Ascending aorta (tissue), 2 donors: ENCODE data around the gene LRRC53. TPM values are rescaled to one million over a fixed set of nuclear protein-coding genes. Genes with fewer than 3 reads are reported as not detected.

Source experiments
- DNase-seq, 2 donors: peaks; one replicate each; pipeline ENCODE4 v3.0.0-alpha.2; 2019; ENCODE audit warnings: low spot score in 2 of 2
- H3K27ac ChIP-seq, 2 donors: fragments of 200-600 bp; sonication (generic); one replicate each; pipeline ENCODE4 v1.5.1; 2016 to 2017; ENCODE audit warnings: mild to moderate bottlenecking in 1 of 2
- H3K27me3 ChIP-seq: fragments of 200-600 bp; sonication (generic); one replicate; pipeline ENCODE4 v1.5.1; 2017
- H3K36me3 ChIP-seq, 2 donors: fragments of 200-600 bp; sonication (generic); one replicate each; pipeline ENCODE4 v1.5.1; 2016
- H3K4me1 ChIP-seq, 2 donors: fragments of 200-600 bp; sonication (generic); one replicate each; pipeline ENCODE4 v1.5.1; 2016 to 2017; ENCODE audit warnings: mild to moderate bottlenecking in 1 of 2
- H3K4me3 ChIP-seq, 2 donors: fragments of 200-600 bp; sonication (generic); one replicate each; pipeline ENCODE4 v1.5.1; 2016 to 2017; ENCODE audit warnings: mild to moderate bottlenecking in 1 of 2
- H3K9me3 ChIP-seq, 2 donors: fragments of 200-600 bp; sonication (generic); one replicate each; pipeline ENCODE4 v1.5.1; 2016
- intact Hi-C: fragments of 100-400 bp; cut with DNase I; formaldehyde crosslinking; loops from one replicate; pipeline ENCODE4 v1.15.1; 2023
- total RNA-seq: library from RNA; depleted of rRNA; stranded (reverse); fragments of >200 nt; gene quantifications from one replicate; pipeline ENCODE4 v1.1.0, GENCODE V29; 2016
- TF ChIP-seq, protein P1 (sequence below), 3 experiments: fragments of 200-600 bp in 2 of 3; fragments of 450-650 bp in 1 of 3; sonication (generic) in 2 of 3; IDR thresholded peaks; one replicate each; pipeline ENCODE4 v1.5.1; 2016 to 2019; ENCODE audit warnings: antibody characterized with exemption in 3 of 3, mild to moderate bottlenecking in 1 of 3, moderate library complexity in 1 of 3

Gene LRRC53
- total RNA-seq, 1 donor from 2014 or later = not detected

DNA sequence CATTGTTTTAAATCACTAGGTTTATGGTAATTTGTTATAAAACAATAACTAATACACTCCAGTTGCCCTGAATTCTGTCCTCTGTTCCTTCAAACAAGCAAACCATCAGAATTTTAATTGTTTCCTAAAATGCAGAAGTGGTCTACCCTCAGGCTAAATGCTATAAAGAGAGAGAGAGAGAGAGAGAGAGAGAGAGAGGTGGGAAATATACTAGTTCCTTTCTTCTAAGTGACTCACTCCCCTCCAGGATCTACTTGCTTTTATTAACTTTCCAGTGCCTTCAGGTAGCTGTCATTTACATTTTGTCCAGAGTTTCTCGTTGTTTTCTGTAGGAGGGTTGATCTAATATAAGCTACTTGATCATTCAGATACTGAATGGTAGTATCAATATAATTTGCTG is 26.4 kb downstream of the LRRC53 start:
- no peak overlapping the region for H3K4me3 ChIP-seq
- H3K36me3 ChIP-seq = no peaks in the 10 kb centered on the region
- H3K9me3 ChIP-seq = no peaks in the 10 kb centered on the region
- H3K4me1 ChIP-seq = no peaks in the 10 kb centered on the region
- intact Hi-C loops = no loop called here
- no peak overlapping the region for H3K27ac ChIP-seq
- no peaks in the 10 kb centered on the region for H3K27me3 ChIP-seq
- TF ChIP-seq, protein P1, sequence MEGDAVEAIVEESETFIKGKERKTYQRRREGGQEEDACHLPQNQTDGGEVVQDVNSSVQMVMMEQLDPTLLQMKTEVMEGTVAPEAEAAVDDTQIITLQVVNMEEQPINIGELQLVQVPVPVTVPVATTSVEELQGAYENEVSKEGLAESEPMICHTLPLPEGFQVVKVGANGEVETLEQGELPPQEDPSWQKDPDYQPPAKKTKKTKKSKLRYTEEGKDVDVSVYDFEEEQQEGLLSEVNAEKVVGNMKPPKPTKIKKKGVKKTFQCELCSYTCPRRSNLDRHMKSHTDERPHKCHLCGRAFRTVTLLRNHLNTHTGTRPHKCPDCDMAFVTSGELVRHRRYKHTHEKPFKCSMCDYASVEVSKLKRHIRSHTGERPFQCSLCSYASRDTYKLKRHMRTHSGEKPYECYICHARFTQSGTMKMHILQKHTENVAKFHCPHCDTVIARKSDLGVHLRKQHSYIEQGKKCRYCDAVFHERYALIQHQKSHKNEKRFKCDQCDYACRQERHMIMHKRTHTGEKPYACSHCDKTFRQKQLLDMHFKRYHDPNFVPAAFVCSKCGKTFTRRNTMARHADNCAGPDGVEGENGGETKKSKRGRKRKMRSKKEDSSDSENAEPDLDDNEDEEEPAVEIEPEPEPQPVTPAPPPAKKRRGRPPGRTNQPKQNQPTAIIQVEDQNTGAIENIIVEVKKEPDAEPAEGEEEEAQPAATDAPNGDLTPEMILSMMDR (IDR thresholded peaks at IDR 0.05) = no peak
- no peak for DNase-seq

GRCh38 chr1:74485622-74486021 is 26.8 kb downstream of the LRRC53 start:
- no peaks in the 10 kb centered on the region for H3K9me3 ChIP-seq
- no peak overlapping the region for H3K27ac ChIP-seq
- intact Hi-C loops = no loop called here
- H3K36me3 ChIP-seq = no peaks in the 10 kb centered on the region
- no peaks in the 10 kb centered on the region for H3K4me1 ChIP-seq
- TF ChIP-seq, protein P1 (IDR thresholded peaks at IDR 0.05) = no peak
- DNase-seq = no peak
- no peaks in the 10 kb centered on the region for H3K27me3 ChIP-seq
- H3K4me3 ChIP-seq = no peak overlapping the region

GRCh38 chr1:74481607-74482006 is 30.8 kb downstream of the LRRC53 start:
- no peaks in the 10 kb centered on the region for H3K9me3 ChIP-seq
- H3K4me1 ChIP-seq = no peaks in the 10 kb centered on the region
- H3K36me3 ChIP-seq = no peaks in the 10 kb centered on the region
- intact Hi-C loops = no loop called here
- no peak overlapping the region for H3K4me3 ChIP-seq
- H3K27me3 ChIP-seq = no peaks in the 10 kb centered on the region
- DNase-seq = no peak
- TF ChIP-seq, protein P1 (IDR thresholded peaks at IDR 0.05) = no peak
- no peak overlapping the region for H3K27ac ChIP-seq

GRCh38 chr1:74480068-74480467 is 32.3 kb downstream of the LRRC53 start:
- TF ChIP-seq, protein P1 (IDR thresholded peaks at IDR 0.05) = no peak
- no peak overlapping the region for H3K27ac ChIP-seq
- intact Hi-C loops = no loop called here
- no peaks in the 10 kb centered on the region for H3K4me1 ChIP-seq
- no peaks in the 10 kb centered on the region for H3K9me3 ChIP-seq
- DNase-seq = no peak
- no peaks in the 10 kb centered on the region for H3K36me3 ChIP-seq
- no peaks in the 10 kb centered on the region for H3K27me3 ChIP-seq
- no peak overlapping the region for H3K4me3 ChIP-seq

- DNase-seq = no peak
- H3K36me3 ChIP-seq = no peaks in the 10 kb centered on the region
- H3K4me3 ChIP-seq = no peak overlapping the region
- TF ChIP-seq, protein P1 (IDR thresholded peaks at IDR 0.05) = no peak
- H3K27me3 ChIP-seq = no peaks in the 10 kb centered on the region
- H3K9me3 ChIP-seq = no peaks in the 10 kb centered on the region
- H3K4me1 ChIP-seq = no peaks in the 10 kb centered on the region
- intact Hi-C loops = no loop called here
- H3K27ac ChIP-seq = no peak overlapping the region
Measured at GRCh38 chr1:74478979-74479378, 33.4 kb downstream of the LRRC53 start.

GRCh38 chr1:74474585-74474984 is 37.8 kb downstream of the LRRC53 start:
- H3K4me3 ChIP-seq = no peak overlapping the region
- peaks cover 0 to 4% of the 10 kb centered on the region in 2 donors for H3K4me1 ChIP-seq
- H3K27me3 ChIP-seq = no peaks in the 10 kb centered on the region
- no peaks in the 10 kb centered on the region for H3K9me3 ChIP-seq
- DNase-seq = no peak
- no peaks in the 10 kb centered on the region for H3K36me3 ChIP-seq
- intact Hi-C loops = loop anchor here (5.0 kb wide), 1 partner anchor 277 kb away; the partner anchor contains the start of genes FPGT and LRRIQ3
- no peak overlapping the region for H3K27ac ChIP-seq
- TF ChIP-seq, protein P1 (IDR thresholded peaks at IDR 0.05) = no peak
